GM12874 (cell line): ENCODE data around the gene TRIM2.

Source experiments
- CTCF ChIP-seq: IDR thresholded peaks from 2 replicates; pipeline ENCODE4 v1.5.1; 2011; ENCODE audit warnings: low read depth, mild to moderate bottlenecking, control low read depth, low read length, moderate library complexity; ENCODE audit not compliant: insufficient read depth

TRIM2 gene

GRCh38 chr4:153245775-153246174 lies 41.5 kb downstream of the TRIM2 start:
- no peak for TF ChIP-seq CTCF

DNA sequence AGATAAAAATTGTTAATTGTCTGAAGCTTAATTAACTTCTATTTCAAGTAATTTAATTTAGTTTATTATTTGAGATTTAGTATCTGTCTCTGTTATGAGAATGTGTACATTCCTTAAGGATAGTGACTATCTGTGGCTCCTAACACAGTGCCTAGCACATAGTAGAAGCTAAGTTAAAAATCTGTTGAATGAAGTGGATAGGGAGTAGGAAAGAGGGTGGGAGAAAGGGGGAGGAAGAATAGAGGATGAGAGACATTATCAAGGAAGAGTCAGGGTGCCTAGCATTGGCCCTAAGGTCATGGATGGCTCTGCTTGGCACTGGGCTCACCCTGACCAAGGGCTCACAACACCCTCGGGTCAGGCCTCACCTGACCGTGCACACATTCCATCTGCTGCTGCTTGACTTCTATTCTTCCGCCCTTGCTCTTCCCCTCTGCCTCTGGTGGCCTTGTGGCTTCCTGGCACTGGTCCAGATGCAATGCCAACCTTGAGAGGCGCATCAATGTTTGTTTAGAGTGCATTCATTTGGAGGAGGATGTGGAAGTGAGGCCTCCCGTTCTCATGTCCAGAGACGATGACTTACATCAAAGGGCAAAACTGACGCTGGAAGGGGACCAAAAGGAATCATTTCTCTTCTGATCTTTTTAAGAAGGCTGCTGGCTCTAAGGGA lies 42.3 kb downstream of the TRIM2 start:
- TF ChIP-seq CTCF, result no peak

GRCh38 chr4:153247116-153247490 lies 42.9 kb downstream of the TRIM2 start:
- TF ChIP-seq CTCF, result no peak

DNA sequence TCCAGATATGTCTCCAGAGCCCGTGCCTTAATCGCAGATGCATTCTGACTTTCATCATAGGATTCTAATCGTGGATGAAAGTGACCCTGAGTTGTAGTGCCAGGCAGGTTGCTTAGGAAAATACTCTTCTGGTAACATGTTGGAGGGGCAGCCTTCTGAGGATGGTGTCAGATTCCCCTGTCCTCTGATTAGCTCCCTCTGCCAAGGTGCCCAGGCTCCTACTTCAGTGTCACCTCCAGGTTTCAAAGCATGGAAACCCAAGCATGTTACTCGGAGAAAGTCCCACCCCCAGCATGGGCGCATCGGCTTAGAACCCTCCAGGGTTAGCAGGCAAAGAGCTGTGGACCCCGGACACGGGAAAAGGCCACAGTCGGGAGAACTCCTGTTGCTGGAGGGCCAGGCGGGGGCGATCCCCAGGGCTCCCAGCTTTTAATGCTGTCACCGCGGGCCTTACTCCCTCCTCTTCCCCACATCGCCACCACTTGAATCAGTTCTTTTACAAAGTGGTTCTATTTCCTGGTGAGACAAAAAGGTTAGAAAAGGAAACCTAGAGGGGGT lies 44.5 kb downstream of the TRIM2 start:
- TF ChIP-seq CTCF, result no peak

DNA sequence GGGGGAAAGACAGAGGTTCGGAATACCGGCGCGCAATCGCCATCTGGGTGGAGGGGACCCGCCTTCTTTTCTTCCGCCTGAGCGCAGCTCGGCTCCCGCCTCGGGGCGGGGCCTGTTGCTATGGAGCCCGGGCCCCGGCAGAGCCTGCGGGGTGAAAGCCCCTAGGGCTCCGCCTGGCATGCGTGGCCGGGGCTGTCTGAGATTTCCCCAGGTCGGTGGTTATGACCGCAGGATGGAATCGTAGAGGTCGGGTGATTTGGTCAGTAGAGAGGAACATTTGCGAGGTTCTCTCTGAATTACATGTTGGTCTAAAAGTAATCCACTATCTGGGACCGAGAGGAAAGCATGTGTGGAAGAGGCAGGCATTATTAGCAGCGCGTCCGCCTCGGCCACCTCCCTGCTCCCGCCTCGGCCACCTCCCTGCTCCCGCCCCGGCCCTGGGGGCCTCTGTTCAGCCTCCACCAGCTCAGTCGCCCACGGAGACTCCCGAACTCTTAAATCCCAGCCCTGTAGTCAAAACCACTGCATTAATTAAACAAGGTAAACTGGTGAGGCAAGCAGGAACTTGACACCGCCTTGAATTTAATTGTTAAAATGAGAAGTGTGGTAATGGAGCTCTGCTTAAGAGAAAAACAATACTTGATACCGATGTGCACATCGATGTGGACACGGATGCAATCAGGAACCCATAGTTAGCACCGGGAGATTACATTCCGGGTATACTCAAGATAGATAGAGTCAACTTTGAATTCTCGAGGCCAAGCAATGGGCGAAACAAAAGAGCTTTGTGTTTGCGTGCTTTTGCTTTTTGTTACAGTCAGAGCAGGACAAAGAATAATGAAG lies 45.2 kb downstream of the TRIM2 start:
- no peak for TF ChIP-seq CTCF

DNA sequence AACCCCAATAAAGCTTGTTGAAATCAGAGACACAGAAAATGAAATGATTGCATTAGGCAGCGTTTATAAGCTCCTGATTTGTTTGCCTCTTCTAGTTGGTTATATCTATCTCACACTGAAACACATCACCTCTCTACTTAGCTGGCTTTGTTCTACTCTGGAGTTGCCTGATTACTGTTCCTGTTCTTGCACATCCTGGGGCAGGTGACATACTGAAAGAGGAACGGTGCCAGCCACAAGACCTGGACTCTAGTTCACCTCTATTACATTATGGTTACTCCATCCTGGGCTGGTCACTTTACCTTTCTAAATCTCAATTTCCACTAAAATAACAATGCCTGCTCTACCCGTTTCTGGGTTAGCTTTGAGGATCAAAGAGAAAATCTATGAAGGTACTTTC lies 47.9 kb downstream of the TRIM2 start:
- TF ChIP-seq CTCF, result no peak

DNA sequence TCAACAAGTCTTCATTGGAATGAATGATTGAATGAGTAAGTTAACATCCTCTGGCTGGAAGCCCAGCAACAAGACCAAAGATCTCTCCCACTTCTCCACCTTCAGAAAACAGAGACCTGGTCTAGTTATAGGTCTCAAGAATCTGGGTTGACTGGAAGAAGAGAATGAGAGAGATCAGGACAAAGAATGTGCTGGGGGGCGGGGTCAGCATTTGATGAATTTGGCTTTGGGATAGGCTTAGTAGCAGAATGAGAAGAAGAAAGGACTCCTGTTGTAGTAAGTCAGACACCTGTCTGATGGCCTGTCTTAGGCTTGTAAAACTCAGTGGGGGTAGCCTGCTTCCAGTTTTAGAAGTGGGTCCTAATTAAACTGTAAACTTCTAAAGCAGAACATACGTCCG lies 51.0 kb downstream of the TRIM2 start:
- no peak for TF ChIP-seq CTCF
